Mesothelial cell of epicardium (in vitro differentiated cells): ENCODE data around the gene RCOR1. TPM values are rescaled to one million over a fixed set of nuclear protein-coding genes. Genes with fewer than 3 reads are reported as not detected.

Experiments used
- DNase-seq, 2 experiments: peaks; one replicate each; pipeline ENCODE4 v3.0.0; 2021; ENCODE audit warnings: low spot score in 2 of 2; ENCODE audit not compliant: unreplicated experiment in 2 of 2
- H3K27ac Mint-ChIP-seq: 2 replicates; pipeline ENCODE4 v1.8.0; 2021; ENCODE audit warnings: mixed read lengths
- H3K27me3 Mint-ChIP-seq: 2 replicates; pipeline ENCODE4 v1.8.0; 2021; ENCODE audit warnings: low read depth, mixed read lengths
- H3K36me3 Mint-ChIP-seq: 2 replicates; pipeline ENCODE4 v1.8.0; 2021; ENCODE audit warnings: mixed read lengths
- H3K4me1 Mint-ChIP-seq: 2 replicates; pipeline ENCODE4 v1.8.0; 2021; ENCODE audit warnings: mixed read lengths
- H3K4me3 Mint-ChIP-seq: 2 replicates; pipeline ENCODE4 v1.8.0; 2021; ENCODE audit warnings: mild to moderate bottlenecking, moderate library complexity, mixed read lengths
- H3K9me3 Mint-ChIP-seq: 2 replicates; pipeline ENCODE4 v1.8.0; 2021; ENCODE audit warnings: mixed read lengths
- total RNA-seq: library from RNA; stranded (reverse); gene quantifications from 3 replicates; pipeline ENCODE4 v1.2.1, GENCODE V29; 2021
- TF ChIP-seq, protein P1 (sequence below): fragments of 200-600 bp; sonication (generic); IDR thresholded peaks from one replicate; pipeline ENCODE4 v1.5.0; 2021; ENCODE audit warnings: antibody characterized with exemption; ENCODE audit not compliant: unreplicated experiment

RCOR1 gene
- total RNA-seq, 1 donor from 2014 or later = 47.4 TPM

- Mint-ChIP-seq H3K9me3 (no peaks in the 10 kb centered on the region), H3K4me3 (peak overlapping the region; percentile 43), H3K36me3 (no peaks in the 10 kb centered on the region), H3K27me3 (no peaks in the 10 kb centered on the region), H3K4me1 (peaks cover 25% of the 10 kb centered on the region), H3K27ac (peak overlapping the region; percentile 95)
- DNase-seq = peak in 1 of 2 experiments; percentile 51
- TF ChIP-seq, protein P1, sequence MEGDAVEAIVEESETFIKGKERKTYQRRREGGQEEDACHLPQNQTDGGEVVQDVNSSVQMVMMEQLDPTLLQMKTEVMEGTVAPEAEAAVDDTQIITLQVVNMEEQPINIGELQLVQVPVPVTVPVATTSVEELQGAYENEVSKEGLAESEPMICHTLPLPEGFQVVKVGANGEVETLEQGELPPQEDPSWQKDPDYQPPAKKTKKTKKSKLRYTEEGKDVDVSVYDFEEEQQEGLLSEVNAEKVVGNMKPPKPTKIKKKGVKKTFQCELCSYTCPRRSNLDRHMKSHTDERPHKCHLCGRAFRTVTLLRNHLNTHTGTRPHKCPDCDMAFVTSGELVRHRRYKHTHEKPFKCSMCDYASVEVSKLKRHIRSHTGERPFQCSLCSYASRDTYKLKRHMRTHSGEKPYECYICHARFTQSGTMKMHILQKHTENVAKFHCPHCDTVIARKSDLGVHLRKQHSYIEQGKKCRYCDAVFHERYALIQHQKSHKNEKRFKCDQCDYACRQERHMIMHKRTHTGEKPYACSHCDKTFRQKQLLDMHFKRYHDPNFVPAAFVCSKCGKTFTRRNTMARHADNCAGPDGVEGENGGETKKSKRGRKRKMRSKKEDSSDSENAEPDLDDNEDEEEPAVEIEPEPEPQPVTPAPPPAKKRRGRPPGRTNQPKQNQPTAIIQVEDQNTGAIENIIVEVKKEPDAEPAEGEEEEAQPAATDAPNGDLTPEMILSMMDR = peak; percentile 44
Observed at GRCh38 chr14:102774391-102775153, 182.1 kb downstream of the RCOR1 start.

GRCh38 chr14:102775855-102776760 lies 183.7 kb downstream of the RCOR1 start:
- H3K9me3 Mint-ChIP-seq = no peaks in the 10 kb centered on the region
- peaks cover 30% of the 10 kb centered on the region for H3K4me1 Mint-ChIP-seq
- H3K27me3 Mint-ChIP-seq = no peaks in the 10 kb centered on the region
- H3K36me3 Mint-ChIP-seq = no peaks in the 10 kb centered on the region
- peak overlapping the region; percentile 79 for H3K4me3 Mint-ChIP-seq
- peak overlapping the region; percentile 97 for H3K27ac Mint-ChIP-seq
- TF ChIP-seq, protein P1 = no peak
- no peak for DNase-seq

GRCh38 chr14:102776761-102777710 lies 184.6 kb downstream of the RCOR1 start, which contains the start of gene TRAF3:
Gene TRAF3 (plus strand): TSS chr14:102777449. CDS start chr14:102870202, 92,753 bp downstream.
- peak; percentile 59 to 74 for DNase-seq
- peak within 1 kb of the TSS; percentile 79 for H3K4me3 Mint-ChIP-seq
- no peaks in the 10 kb centered on the region for H3K27me3 Mint-ChIP-seq
- H3K36me3 Mint-ChIP-seq = no peaks in the 10 kb centered on the region
- TF ChIP-seq, protein P1 = no peak
- H3K4me1 Mint-ChIP-seq = peaks cover 30% of the 10 kb centered on the region
- no peaks in the 10 kb centered on the region for H3K9me3 Mint-ChIP-seq
- H3K27ac Mint-ChIP-seq = peak within 1 kb of the TSS; percentile 97

GRCh38 chr14:102777711-102778337 lies 185.4 kb downstream of the RCOR1 start:
- no peaks in the 10 kb centered on the region for H3K27me3 Mint-ChIP-seq
- peak overlapping the region; percentile 75 for H3K4me3 Mint-ChIP-seq
- DNase-seq = peak in 1 of 2 experiments; percentile 50
- H3K36me3 Mint-ChIP-seq = no peaks in the 10 kb centered on the region
- H3K9me3 Mint-ChIP-seq = no peaks in the 10 kb centered on the region
- peak overlapping the region; percentile 59 for H3K27ac Mint-ChIP-seq
- TF ChIP-seq, protein P1 = no peak
- H3K4me1 Mint-ChIP-seq = peaks cover 30% of the 10 kb centered on the region
